Measurements from ENCODE around the gene TMCC1. TPM values are rescaled to one million over a fixed set of nuclear protein-coding genes. Genes with fewer than 3 reads are reported as not detected.

The TMCC1 gene
- total RNA-seq, 1 donor from 2014 or later, result 52.5 TPM

DNA sequence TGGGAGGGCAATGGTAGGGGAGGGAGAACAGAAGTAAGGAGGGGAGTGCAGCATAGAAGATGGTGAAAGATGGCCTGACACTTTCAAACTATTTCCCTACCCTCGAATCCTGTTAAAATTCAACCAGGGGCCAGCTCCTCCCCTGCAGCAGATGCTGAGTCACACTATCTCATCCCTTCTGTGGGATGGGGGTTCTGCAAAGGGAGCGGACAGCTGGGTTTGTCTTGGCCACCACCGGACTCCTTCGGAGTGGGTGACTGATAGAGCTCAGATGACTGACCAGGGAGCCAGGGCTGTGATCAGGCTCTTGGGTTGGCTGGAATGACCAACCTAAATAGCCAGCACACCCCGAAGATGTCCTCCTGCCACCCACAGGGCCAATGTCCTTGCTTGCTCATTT is 33.6 kb upstream of the TMCC1 start:
- Mint-ChIP-seq H3K9me3 (ENCODE audit: low read depth) (peaks cover 17% of the 10 kb centered on the region), H3K4me1 (ENCODE audit: low read depth) (no peaks in the 10 kb centered on the region), H3K27me3 (no peaks in the 10 kb centered on the region), H3K4me3 (ENCODE audit: low read depth) (no peak overlapping the region), H3K36me3 (ENCODE audit: insufficient read depth) (peaks cover 7% of the 10 kb centered on the region), H3K27ac (no peak overlapping the region)
- TF ChIP-seq, protein P1, sequence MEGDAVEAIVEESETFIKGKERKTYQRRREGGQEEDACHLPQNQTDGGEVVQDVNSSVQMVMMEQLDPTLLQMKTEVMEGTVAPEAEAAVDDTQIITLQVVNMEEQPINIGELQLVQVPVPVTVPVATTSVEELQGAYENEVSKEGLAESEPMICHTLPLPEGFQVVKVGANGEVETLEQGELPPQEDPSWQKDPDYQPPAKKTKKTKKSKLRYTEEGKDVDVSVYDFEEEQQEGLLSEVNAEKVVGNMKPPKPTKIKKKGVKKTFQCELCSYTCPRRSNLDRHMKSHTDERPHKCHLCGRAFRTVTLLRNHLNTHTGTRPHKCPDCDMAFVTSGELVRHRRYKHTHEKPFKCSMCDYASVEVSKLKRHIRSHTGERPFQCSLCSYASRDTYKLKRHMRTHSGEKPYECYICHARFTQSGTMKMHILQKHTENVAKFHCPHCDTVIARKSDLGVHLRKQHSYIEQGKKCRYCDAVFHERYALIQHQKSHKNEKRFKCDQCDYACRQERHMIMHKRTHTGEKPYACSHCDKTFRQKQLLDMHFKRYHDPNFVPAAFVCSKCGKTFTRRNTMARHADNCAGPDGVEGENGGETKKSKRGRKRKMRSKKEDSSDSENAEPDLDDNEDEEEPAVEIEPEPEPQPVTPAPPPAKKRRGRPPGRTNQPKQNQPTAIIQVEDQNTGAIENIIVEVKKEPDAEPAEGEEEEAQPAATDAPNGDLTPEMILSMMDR (IDR thresholded peaks at IDR 0.05; ENCODE audit: unreplicated experiment), result no peak
- no peak for DNase-seq (ENCODE audit: low spot score, unreplicated experiment)

DNA sequence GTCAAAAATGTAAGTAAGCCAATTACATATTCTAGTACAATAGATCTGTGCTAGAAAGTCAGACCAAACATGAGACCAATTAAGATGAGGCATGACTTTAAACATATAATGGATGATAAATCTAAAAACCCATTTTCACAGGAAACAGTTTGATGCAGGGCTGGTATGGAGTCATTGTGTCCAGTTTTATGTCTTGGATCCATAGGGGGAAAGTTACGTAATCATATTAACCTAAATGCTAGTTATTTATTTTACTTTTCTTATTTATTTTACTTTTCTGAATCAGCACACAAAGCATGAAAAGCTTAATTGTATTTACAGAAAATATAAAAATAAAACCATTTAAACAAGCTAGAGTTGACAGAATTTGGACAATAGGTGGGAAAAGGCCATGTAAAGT is 26.3 kb upstream of the TMCC1 start:
- DNase-seq (ENCODE audit: low spot score, unreplicated experiment), result no peak
- H3K36me3 Mint-ChIP-seq (ENCODE audit: insufficient read depth), result peaks cover 6% of the 10 kb centered on the region
- TF ChIP-seq, protein P1 (IDR thresholded peaks at IDR 0.05; ENCODE audit: unreplicated experiment), result no peak
- H3K27me3 Mint-ChIP-seq, result no peaks in the 10 kb centered on the region
- no peaks in the 10 kb centered on the region for H3K4me1 Mint-ChIP-seq (ENCODE audit: low read depth)
- H3K4me3 Mint-ChIP-seq (ENCODE audit: low read depth), result no peak overlapping the region
- no peak overlapping the region for H3K27ac Mint-ChIP-seq
- peaks cover 31% of the 10 kb centered on the region for H3K9me3 Mint-ChIP-seq (ENCODE audit: low read depth)

DNA sequence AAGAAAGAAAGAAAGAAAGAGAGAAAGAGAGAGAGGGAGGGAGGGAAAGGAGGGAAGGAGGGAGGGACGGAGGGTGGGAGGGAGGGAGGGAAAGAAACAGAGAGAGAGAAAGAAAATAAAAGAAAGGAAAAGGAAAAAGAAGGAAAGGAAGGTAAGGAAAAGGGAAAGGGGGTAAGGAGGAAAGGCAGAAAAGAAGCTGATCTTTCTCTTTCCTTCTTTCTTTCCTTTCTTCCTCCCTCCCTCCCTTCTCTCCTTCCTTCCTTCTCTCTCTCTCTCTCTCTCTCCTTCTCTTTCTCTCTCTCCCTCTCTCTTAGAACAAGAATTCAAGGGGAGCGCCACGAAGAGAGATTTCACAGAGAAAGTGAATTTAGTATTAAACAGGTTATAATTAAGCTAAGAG is 25.8 kb upstream of the TMCC1 start:
- no peak for DNase-seq (ENCODE audit: low spot score, unreplicated experiment)
- peaks cover 35% of the 10 kb centered on the region for H3K9me3 Mint-ChIP-seq (ENCODE audit: low read depth)

DNA sequence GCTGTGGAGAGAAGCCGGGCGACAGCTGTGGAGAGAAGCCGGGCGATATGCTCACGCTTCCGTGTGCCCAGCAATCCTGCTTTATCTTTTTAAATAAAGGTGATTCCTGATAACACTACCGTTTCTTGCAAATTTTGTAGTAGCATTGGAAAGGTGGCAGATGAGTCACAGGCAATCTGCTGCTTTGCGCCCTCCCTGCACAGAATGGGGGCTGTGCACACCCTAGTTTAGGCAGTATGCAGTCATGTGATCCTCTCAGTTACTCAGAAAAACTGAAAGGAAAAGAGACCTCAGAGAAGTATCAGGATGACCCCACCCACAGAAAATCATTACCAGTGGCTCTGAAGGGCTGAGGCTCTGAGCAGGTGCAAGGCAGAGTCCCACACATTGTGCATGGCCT is 24.9 kb upstream of the TMCC1 start:
- H3K4me3 Mint-ChIP-seq (ENCODE audit: low read depth), result no peak overlapping the region
- no peaks in the 10 kb centered on the region for H3K27me3 Mint-ChIP-seq
- peaks cover 6% of the 10 kb centered on the region for H3K36me3 Mint-ChIP-seq (ENCODE audit: insufficient read depth)
- DNase-seq (ENCODE audit: low spot score, unreplicated experiment), result no peak
- no peaks in the 10 kb centered on the region for H3K4me1 Mint-ChIP-seq (ENCODE audit: low read depth)
- TF ChIP-seq, protein P1 (IDR thresholded peaks at IDR 0.05; ENCODE audit: unreplicated experiment), result no peak
- peaks cover 31% of the 10 kb centered on the region for H3K9me3 Mint-ChIP-seq (ENCODE audit: low read depth)
- H3K27ac Mint-ChIP-seq, result no peak overlapping the region

More for the DNA sequence above, 25.8 kb upstream of the TMCC1 start:
- no peaks in the 10 kb centered on the region for H3K27me3 Mint-ChIP-seq
- no peaks in the 10 kb centered on the region for H3K4me1 Mint-ChIP-seq (ENCODE audit: low read depth)
- H3K36me3 Mint-ChIP-seq (ENCODE audit: insufficient read depth), result peaks cover 6% of the 10 kb centered on the region
- no peak overlapping the region for H3K4me3 Mint-ChIP-seq (ENCODE audit: low read depth)
- H3K27ac Mint-ChIP-seq, result no peak overlapping the region
- TF ChIP-seq, protein P1 (IDR thresholded peaks at IDR 0.05; ENCODE audit: unreplicated experiment), result no peak

DNA sequence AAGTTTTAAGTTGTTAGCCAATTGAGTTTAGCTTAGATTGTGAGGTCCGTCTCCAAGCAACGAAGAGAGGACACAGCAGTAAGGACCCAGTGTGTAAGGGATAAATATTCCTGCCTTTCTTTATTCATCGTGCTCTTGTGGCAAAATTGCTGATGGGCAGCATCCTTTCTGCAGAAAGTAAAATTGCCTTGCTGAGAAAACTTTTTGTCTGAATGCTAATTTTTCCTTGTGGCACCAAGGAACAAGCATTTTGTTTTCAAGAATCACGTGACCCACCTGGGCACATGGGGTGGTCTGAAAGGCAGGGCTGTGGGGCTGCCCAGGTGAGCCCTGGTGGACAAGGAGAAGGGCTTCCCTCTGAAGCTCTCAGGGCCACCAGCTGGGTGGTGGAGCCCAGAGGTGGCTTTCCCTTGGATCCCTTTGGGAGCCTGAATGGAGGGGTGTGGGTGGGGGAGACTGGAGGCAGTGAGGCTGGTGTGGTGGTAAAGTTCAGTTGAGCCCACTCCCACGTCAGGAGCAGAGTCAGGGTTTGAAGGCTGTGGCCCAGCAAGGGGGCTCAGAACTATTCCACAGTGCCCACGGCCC is 24.0 kb upstream of the TMCC1 start:
- no peaks in the 10 kb centered on the region for H3K27me3 Mint-ChIP-seq
- H3K4me1 Mint-ChIP-seq (ENCODE audit: low read depth), result peaks cover 5% of the 10 kb centered on the region
- H3K36me3 Mint-ChIP-seq (ENCODE audit: insufficient read depth), result peaks cover 6% of the 10 kb centered on the region
- no peak overlapping the region for H3K4me3 Mint-ChIP-seq (ENCODE audit: low read depth)
- peaks cover 29% of the 10 kb centered on the region for H3K9me3 Mint-ChIP-seq (ENCODE audit: low read depth)
- TF ChIP-seq, protein P1 (IDR thresholded peaks at IDR 0.05; ENCODE audit: unreplicated experiment), result no peak
- no peak for DNase-seq (ENCODE audit: low spot score, unreplicated experiment)
- H3K27ac Mint-ChIP-seq, result no peak overlapping the region

Measured in progenitor cell of endocrine pancreas (in vitro differentiated cells).